Stromal cell of bone marrow (primary cell): ENCODE data around the gene TUBB4A.
A peak's percentile ranks its signal among the peaks of the same experiment; 100 is the strongest.

ENCODE experiments used
- DNase-seq: peaks from one replicate; pipeline ENCODE4 v3.0.0-alpha.2; 2012; ENCODE audit warnings: low read depth

TUBB4A gene

GRCh38 chr19:6466526-6467248 is 35.4 kb downstream of the TUBB4A start:
- DNase-seq = no peak

- no peak for DNase-seq
These were observed 36.4 kb downstream of the TUBB4A start for GRCh38 chr19:6465663-6466062.

- no peak for DNase-seq
These were observed 37.1 kb downstream of the TUBB4A start for GRCh38 chr19:6465006-6465405.

GRCh38 chr19:6464070-6464873 is 37.8 kb downstream of the TUBB4A start, which contains the start of gene CRB3:
Gene CRB3, plus strand, starts transcription at chr19:6464271. Its CDS starts 431 bp downstream, at chr19:6464702.
- DNase-seq = no peak

- DNase-seq = peak; percentile 96
These were observed 41.8 kb downstream of the TUBB4A start for GRCh38 chr19:6460099-6460884.

GRCh38 chr19:6459262-6460098 is 42.6 kb downstream of the TUBB4A start, which contains the start of gene SLC25A23:
Gene SLC25A23, minus strand, starts transcription at chr19:6459792. Its CDS starts 164 bp downstream, at chr19:6459628.
- DNase-seq = peak; percentile 28

GRCh38 chr19:6458695-6459261 is 43.3 kb downstream of the TUBB4A start:
- DNase-seq = no peak

- no peak for DNase-seq
These were observed 44.0 kb downstream of the TUBB4A start for GRCh38 chr19:6457958-6458694.

- no peak for DNase-seq
These were observed 46.2 kb downstream of the TUBB4A start for GRCh38 chr19:6455924-6456323.

GRCh38 chr19:6453951-6454565 is 48.1 kb downstream of the TUBB4A start:
- DNase-seq = no peak

- no peak for DNase-seq
These were observed 49.2 kb downstream of the TUBB4A start for GRCh38 chr19:6452899-6453298.

GRCh38 chr19:6452223-6452614 is 49.9 kb downstream of the TUBB4A start:
- no peak for DNase-seq

- DNase-seq = no peak
These were observed 50.4 kb downstream of the TUBB4A start for GRCh38 chr19:6451583-6452222.

- DNase-seq = no peak
These were observed 51.9 kb downstream of the TUBB4A start for GRCh38 chr19:6450166-6450565.

GRCh38 chr19:6448045-6448444 is 54.1 kb downstream of the TUBB4A start:
- DNase-seq = no peak

GRCh38 chr19:6446452-6446851 is 55.7 kb downstream of the TUBB4A start:
- DNase-seq = no peak
